ENCODE measurements around the gene PPM1N.

The PPM1N gene

DNA sequence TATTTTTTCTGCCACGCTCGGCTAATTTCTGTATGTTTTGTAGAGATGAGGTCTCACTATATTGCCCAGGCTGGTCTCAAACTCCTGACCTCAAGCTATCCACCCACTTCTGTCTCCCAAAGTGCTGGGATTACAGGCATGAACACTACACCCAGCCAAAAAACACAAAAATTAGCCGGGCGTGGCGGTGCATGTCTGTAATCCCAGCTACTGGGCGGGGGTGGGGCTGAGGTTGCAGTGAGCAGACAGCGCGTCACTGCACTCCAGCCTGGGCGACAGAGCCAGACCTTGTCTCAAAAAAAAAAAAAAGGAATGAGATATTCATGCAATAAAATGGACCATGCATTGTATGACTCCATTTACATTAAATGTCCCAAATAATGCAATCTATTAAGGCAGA, 41.2 kb downstream of the PPM1N start:
- no peak overlapping the region for H3K4me3 ChIP-seq (ENCODE audit: low read length)
- H3K27me3 ChIP-seq (ENCODE audit: control insufficient read depth, insufficient read depth, low read length) = no peaks in the 10 kb centered on the region
- no peaks in the 10 kb centered on the region for H3K4me1 ChIP-seq (ENCODE audit: control insufficient read depth, insufficient read depth, low read length)
- no peaks in the 10 kb centered on the region for H3K9me3 ChIP-seq (ENCODE audit: control insufficient read depth, low read length)
- H3K36me3 ChIP-seq (ENCODE audit: control insufficient read depth, insufficient read depth, low read length) = no peaks in the 10 kb centered on the region
- H3K9ac ChIP-seq (ENCODE audit: low read length) = no peak overlapping the region

DNA sequence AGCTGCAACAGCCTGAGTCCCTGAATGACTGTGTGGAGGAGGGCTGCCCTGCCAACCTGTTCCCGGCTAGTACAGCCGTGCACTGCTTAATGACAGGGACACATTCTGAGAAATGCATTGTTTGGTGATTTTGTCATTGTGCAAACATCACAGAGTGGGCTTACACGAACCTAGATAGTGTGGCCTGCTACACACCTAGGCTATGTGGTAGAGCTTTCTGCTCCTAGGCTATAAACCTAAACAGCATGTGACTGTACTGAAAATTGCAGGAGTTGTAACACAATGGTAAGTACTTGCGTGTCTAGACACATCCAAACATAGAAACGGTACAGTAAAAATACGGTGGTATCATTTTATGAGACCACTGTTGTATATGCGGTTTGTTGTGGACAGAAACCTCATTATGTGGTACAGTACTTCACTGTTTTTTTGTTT, 44.0 kb downstream of the PPM1N start:
- Histone ChIP-seq H3K9ac (ENCODE audit: low read length) (no peak overlapping the region), H3K4me3 (ENCODE audit: low read length) (no peak overlapping the region), H3K27me3 (ENCODE audit: control insufficient read depth, insufficient read depth, low read length) (no peaks in the 10 kb centered on the region), H3K36me3 (ENCODE audit: control insufficient read depth, insufficient read depth, low read length) (no peaks in the 10 kb centered on the region), H3K9me3 (ENCODE audit: control insufficient read depth, low read length) (no peaks in the 10 kb centered on the region), H3K4me1 (ENCODE audit: control insufficient read depth, insufficient read depth, low read length) (no peaks in the 10 kb centered on the region)

GRCh38 chr19:45547211-45547770, 49.0 kb downstream of the PPM1N start:
- Histone ChIP-seq H3K4me1 (ENCODE audit: control insufficient read depth, insufficient read depth, low read length) (peaks cover 8% of the 10 kb centered on the region), H3K36me3 (ENCODE audit: control insufficient read depth, insufficient read depth, low read length) (no peaks in the 10 kb centered on the region), H3K9ac (ENCODE audit: low read length) (no peak overlapping the region), H3K27me3 (ENCODE audit: control insufficient read depth, insufficient read depth, low read length) (no peaks in the 10 kb centered on the region), H3K4me3 (ENCODE audit: low read length) (no peak overlapping the region), H3K9me3 (ENCODE audit: control insufficient read depth, low read length) (no peaks in the 10 kb centered on the region)

GRCh38 chr19:45547965-45548609, 49.8 kb downstream of the PPM1N start:
- no peaks in the 10 kb centered on the region for H3K27me3 ChIP-seq (ENCODE audit: control insufficient read depth, insufficient read depth, low read length)
- no peaks in the 10 kb centered on the region for H3K36me3 ChIP-seq (ENCODE audit: control insufficient read depth, insufficient read depth, low read length)
- H3K9me3 ChIP-seq (ENCODE audit: control insufficient read depth, low read length) = no peaks in the 10 kb centered on the region
- H3K4me3 ChIP-seq (ENCODE audit: low read length) = no peak overlapping the region
- H3K4me1 ChIP-seq (ENCODE audit: control insufficient read depth, insufficient read depth, low read length) = peaks cover 11% of the 10 kb centered on the region
- peak overlapping the region; percentile 17 for H3K9ac ChIP-seq (ENCODE audit: low read length)

Measured in mucosa of stomach (tissue), 1 donor.